Measurements from ENCODE around the gene DCHS2.

Gene DCHS2

GRCh38 chr4:154304679-154305078 lies 186.9 kb downstream of the DCHS2 start:
- H3K4me1 ChIP-seq (ENCODE audit: control insufficient read depth, insufficient read depth, low read length): no peaks in the 10 kb centered on the region
- H3K4me3 ChIP-seq (ENCODE audit: low read length): no peak overlapping the region
- no peaks in the 10 kb centered on the region for H3K36me3 ChIP-seq (ENCODE audit: control insufficient read depth, insufficient read depth, low read length)
- H3K9me3 ChIP-seq (ENCODE audit: control insufficient read depth, low read length): no peaks in the 10 kb centered on the region
- no peak overlapping the region for H3K9ac ChIP-seq (ENCODE audit: low read length)
- no peaks in the 10 kb centered on the region for H3K27me3 ChIP-seq (ENCODE audit: control insufficient read depth, insufficient read depth, low read length)

GRCh38 chr4:154294652-154295350 lies 196.8 kb downstream of the DCHS2 start:
- Histone ChIP-seq H3K9me3 (ENCODE audit: control insufficient read depth, low read length) (no peaks in the 10 kb centered on the region), H3K4me1 (ENCODE audit: control insufficient read depth, insufficient read depth, low read length) (no peaks in the 10 kb centered on the region)

DNA sequence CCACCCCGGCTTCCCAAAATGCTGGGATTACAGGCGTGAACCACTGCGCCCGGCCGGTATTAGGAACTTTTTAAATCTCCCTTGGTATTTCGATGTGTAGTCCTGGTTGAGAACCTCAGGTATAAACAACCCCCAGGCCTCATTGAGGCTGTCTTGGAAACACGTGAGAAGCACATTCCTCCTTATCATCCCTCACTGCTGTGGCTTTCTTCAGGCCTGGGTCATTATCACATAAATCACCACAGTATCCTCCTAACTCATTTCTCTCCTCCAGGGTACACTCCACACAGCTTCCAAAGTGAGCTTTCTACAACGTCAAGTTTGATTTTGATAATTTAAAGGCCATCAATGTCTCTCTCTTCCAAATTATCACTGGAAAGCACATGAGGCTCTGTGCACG lies 198.2 kb downstream of the DCHS2 start:
- no peaks in the 10 kb centered on the region for H3K27me3 ChIP-seq (ENCODE audit: control insufficient read depth, insufficient read depth, low read length)
- no peaks in the 10 kb centered on the region for H3K9me3 ChIP-seq (ENCODE audit: control insufficient read depth, low read length)
- H3K4me3 ChIP-seq (ENCODE audit: low read length): no peak overlapping the region
- H3K4me1 ChIP-seq (ENCODE audit: control insufficient read depth, insufficient read depth, low read length): no peaks in the 10 kb centered on the region
- H3K36me3 ChIP-seq (ENCODE audit: control insufficient read depth, insufficient read depth, low read length): no peaks in the 10 kb centered on the region
- no peak overlapping the region for H3K9ac ChIP-seq (ENCODE audit: low read length)

More at GRCh38 chr4:154294652-154295350, 196.8 kb downstream of the DCHS2 start:
- Histone ChIP-seq H3K36me3 (ENCODE audit: control insufficient read depth, insufficient read depth, low read length) (no peaks in the 10 kb centered on the region), H3K9ac (ENCODE audit: low read length) (no peak overlapping the region), H3K27me3 (ENCODE audit: control insufficient read depth, insufficient read depth, low read length) (no peaks in the 10 kb centered on the region), H3K4me3 (ENCODE audit: low read length) (no peak overlapping the region)

DNA sequence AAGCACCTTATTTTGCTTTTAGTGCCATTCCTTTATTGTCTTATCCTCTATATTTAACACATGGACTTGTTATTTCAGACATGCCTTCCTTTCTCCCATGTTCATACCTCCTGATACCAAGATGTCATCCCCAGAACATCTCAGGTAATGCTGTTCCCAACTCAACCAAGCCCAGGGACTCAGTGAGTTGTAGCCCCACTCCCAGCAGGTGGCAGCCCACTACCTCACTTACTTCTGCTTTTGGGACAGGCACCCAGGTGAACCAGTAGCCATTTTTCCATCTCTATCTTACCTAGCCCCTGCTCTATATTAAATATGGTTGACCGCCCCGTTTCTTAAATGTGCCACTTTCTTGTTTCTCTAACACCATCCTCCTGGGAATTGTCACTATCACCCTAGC lies 199.0 kb downstream of the DCHS2 start:
- H3K27me3 ChIP-seq (ENCODE audit: control insufficient read depth, insufficient read depth, low read length): no peaks in the 10 kb centered on the region
- H3K36me3 ChIP-seq (ENCODE audit: control insufficient read depth, insufficient read depth, low read length): no peaks in the 10 kb centered on the region
- H3K9me3 ChIP-seq (ENCODE audit: control insufficient read depth, low read length): no peaks in the 10 kb centered on the region
- no peak overlapping the region for H3K4me3 ChIP-seq (ENCODE audit: low read length)
- H3K9ac ChIP-seq (ENCODE audit: low read length): no peak overlapping the region
- no peaks in the 10 kb centered on the region for H3K4me1 ChIP-seq (ENCODE audit: control insufficient read depth, insufficient read depth, low read length)

DNA sequence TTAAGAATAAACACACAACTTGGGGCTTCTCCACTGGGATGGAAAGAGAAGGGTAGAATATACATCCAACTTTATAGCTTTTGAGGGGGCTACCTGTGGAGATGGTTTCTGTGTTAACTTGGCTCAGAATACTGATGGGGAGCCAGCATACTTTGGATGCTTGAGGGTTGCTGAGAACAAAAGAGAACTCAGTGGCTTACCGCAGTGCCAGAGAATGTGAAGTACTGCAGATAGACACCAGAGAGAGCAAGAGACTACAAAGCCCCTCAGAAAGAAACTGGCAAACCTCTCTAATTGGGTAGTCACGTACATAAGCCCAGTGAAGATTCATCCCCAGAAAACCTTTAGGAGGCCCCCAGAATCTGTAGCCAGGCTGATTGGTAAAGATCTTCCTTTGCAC lies 214.4 kb downstream of the DCHS2 start:
- no peaks in the 10 kb centered on the region for H3K9me3 ChIP-seq (ENCODE audit: control insufficient read depth, low read length)
- H3K9ac ChIP-seq (ENCODE audit: low read length): no peak overlapping the region
- no peaks in the 10 kb centered on the region for H3K27me3 ChIP-seq (ENCODE audit: control insufficient read depth, insufficient read depth, low read length)
- H3K4me1 ChIP-seq (ENCODE audit: control insufficient read depth, insufficient read depth, low read length): no peaks in the 10 kb centered on the region
- no peak overlapping the region for H3K4me3 ChIP-seq (ENCODE audit: low read length)
- no peaks in the 10 kb centered on the region for H3K36me3 ChIP-seq (ENCODE audit: control insufficient read depth, insufficient read depth, low read length)

- H3K36me3 ChIP-seq (ENCODE audit: control insufficient read depth, insufficient read depth, low read length): no peaks in the 10 kb centered on the region
- H3K9ac ChIP-seq (ENCODE audit: low read length): no peak overlapping the region
- H3K27me3 ChIP-seq (ENCODE audit: control insufficient read depth, insufficient read depth, low read length): no peaks in the 10 kb centered on the region
- H3K4me3 ChIP-seq (ENCODE audit: low read length): no peak overlapping the region
- no peaks in the 10 kb centered on the region for H3K4me1 ChIP-seq (ENCODE audit: control insufficient read depth, insufficient read depth, low read length)
- H3K9me3 ChIP-seq (ENCODE audit: control insufficient read depth, low read length): no peaks in the 10 kb centered on the region
Measured at GRCh38 chr4:154276496-154276895, 215.1 kb downstream of the DCHS2 start.

DNA sequence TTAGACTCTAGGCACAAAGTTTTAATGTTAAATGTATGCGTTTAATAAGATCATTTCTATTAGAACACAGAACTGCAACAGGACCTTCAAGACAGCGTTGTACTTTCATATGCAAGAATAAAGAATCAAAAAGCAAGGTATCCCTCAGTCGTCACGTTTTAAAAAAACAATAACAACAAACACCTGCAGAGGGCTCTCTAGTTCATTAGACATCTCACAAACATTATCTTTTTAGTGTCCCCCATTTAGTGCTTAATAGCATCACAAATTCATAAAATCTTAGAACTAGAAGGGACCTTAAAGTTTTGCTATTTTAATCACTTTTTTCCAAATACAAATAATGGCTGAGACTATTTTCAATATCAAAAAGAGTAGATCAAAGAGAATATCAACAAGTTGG lies 236.6 kb downstream of the DCHS2 start:
- Histone ChIP-seq H3K9ac (ENCODE audit: low read length) (no peak overlapping the region), H3K4me3 (ENCODE audit: low read length) (no peak overlapping the region), H3K4me1 (ENCODE audit: control insufficient read depth, insufficient read depth, low read length) (no peaks in the 10 kb centered on the region), H3K9me3 (ENCODE audit: control insufficient read depth, low read length) (no peaks in the 10 kb centered on the region), H3K27me3 (ENCODE audit: control insufficient read depth, insufficient read depth, low read length) (no peaks in the 10 kb centered on the region), H3K36me3 (ENCODE audit: control insufficient read depth, insufficient read depth, low read length) (no peaks in the 10 kb centered on the region)

DNA sequence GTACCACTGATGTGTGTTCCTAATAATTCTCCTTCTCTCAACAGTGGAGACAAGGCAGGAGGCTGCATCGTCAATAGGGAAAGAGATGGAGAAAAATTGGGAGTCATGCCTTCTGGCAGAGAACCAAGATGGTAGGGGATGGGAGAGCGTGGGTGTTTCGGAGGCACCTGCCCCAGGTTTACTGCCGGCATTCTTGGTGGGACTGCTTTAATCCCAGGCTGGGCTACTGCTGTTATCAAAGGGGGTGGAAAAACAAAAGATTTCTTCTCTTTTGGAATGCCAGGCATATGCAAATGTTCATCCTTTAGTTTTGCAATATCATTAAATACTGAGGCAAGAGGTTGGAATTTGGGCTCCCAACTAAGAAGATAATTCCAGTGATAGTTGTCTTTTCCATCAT lies 257.0 kb downstream of the DCHS2 start:
- Histone ChIP-seq H3K36me3 (ENCODE audit: control insufficient read depth, insufficient read depth, low read length) (no peaks in the 10 kb centered on the region), H3K4me1 (ENCODE audit: control insufficient read depth, insufficient read depth, low read length) (no peaks in the 10 kb centered on the region)

DNA sequence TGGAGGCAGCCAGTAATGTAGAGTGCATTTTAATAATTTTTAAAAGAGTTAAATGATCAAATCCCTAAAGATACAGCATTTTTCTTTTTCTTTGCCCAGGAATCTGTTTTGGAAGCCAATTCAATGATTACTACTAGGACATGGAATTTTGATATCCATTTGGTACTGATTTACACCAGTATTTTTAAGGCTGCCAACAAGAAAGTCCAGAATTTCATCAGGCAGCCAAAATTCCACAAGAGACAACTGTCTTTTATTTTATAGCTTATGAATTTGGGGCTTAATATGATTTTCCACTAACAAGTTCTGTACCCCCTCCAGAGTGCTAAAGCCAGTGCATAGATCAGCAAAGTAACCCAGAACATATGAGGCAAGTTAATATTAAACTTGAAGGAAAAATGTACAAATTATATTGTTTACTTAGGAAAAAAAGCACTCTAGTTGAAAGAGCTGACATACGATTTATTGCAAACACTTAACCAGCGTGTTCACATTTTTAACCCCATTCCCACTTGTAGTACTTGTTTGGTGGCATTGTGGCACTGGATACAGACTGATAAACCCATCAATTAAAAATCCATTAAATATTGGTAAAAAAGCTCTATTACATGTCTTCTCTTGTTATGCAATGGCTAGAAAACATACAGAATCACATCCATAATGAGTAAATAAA lies 259.7 kb downstream of the DCHS2 start:
- Histone ChIP-seq H3K4me3 (ENCODE audit: low read length) (no peak overlapping the region), H3K9me3 (ENCODE audit: control insufficient read depth, low read length) (no peaks in the 10 kb centered on the region), H3K27me3 (ENCODE audit: control insufficient read depth, insufficient read depth, low read length) (no peaks in the 10 kb centered on the region), H3K9ac (ENCODE audit: low read length) (no peak overlapping the region), H3K4me1 (ENCODE audit: control insufficient read depth, insufficient read depth, low read length) (no peaks in the 10 kb centered on the region), H3K36me3 (ENCODE audit: control insufficient read depth, insufficient read depth, low read length) (no peaks in the 10 kb centered on the region)

More for the DNA sequence above, 257.0 kb downstream of the DCHS2 start:
- H3K9ac ChIP-seq (ENCODE audit: low read length): no peak overlapping the region
- H3K27me3 ChIP-seq (ENCODE audit: control insufficient read depth, insufficient read depth, low read length): no peaks in the 10 kb centered on the region
- H3K4me3 ChIP-seq (ENCODE audit: low read length): no peak overlapping the region
- no peaks in the 10 kb centered on the region for H3K9me3 ChIP-seq (ENCODE audit: control insufficient read depth, low read length)

DNA sequence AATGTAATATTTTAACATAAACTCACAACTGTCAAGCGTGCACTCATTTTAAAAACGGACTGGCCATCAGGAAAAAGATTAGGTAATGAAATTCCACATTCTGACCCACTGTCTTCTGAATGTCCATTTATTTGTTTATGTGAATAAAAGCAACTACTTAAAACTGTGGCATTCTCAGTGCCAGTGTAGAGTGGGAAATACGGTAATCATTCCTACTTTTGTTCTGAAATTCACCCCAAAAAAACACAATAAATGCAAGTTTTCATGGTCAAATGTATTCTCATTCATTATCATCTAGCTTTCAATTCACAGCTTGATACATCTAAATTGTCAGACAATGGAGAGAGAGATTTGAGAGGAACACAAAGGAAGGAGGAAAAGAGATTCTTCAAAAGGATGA lies 260.9 kb downstream of the DCHS2 start:
- Histone ChIP-seq H3K9me3 (ENCODE audit: control insufficient read depth, low read length) (no peaks in the 10 kb centered on the region), H3K27me3 (ENCODE audit: control insufficient read depth, insufficient read depth, low read length) (no peaks in the 10 kb centered on the region), H3K9ac (ENCODE audit: low read length) (no peak overlapping the region), H3K4me1 (ENCODE audit: control insufficient read depth, insufficient read depth, low read length) (no peaks in the 10 kb centered on the region), H3K4me3 (ENCODE audit: low read length) (no peak overlapping the region), H3K36me3 (ENCODE audit: control insufficient read depth, insufficient read depth, low read length) (no peaks in the 10 kb centered on the region)

GRCh38 chr4:154230091-154230490 lies 261.5 kb downstream of the DCHS2 start:
- H3K9me3 ChIP-seq (ENCODE audit: control insufficient read depth, low read length): no peaks in the 10 kb centered on the region
- H3K4me1 ChIP-seq (ENCODE audit: control insufficient read depth, insufficient read depth, low read length): no peaks in the 10 kb centered on the region
- H3K4me3 ChIP-seq (ENCODE audit: low read length): no peak overlapping the region
- no peaks in the 10 kb centered on the region for H3K36me3 ChIP-seq (ENCODE audit: control insufficient read depth, insufficient read depth, low read length)
- no peak overlapping the region for H3K9ac ChIP-seq (ENCODE audit: low read length)
- H3K27me3 ChIP-seq (ENCODE audit: control insufficient read depth, insufficient read depth, low read length): no peaks in the 10 kb centered on the region

- Histone ChIP-seq H3K27me3 (ENCODE audit: control insufficient read depth, insufficient read depth, low read length) (no peaks in the 10 kb centered on the region), H3K9me3 (ENCODE audit: control insufficient read depth, low read length) (no peaks in the 10 kb centered on the region), H3K36me3 (ENCODE audit: control insufficient read depth, insufficient read depth, low read length) (no peaks in the 10 kb centered on the region), H3K4me3 (ENCODE audit: low read length) (no peak overlapping the region), H3K9ac (ENCODE audit: low read length) (no peak overlapping the region), H3K4me1 (ENCODE audit: control insufficient read depth, insufficient read depth, low read length) (no peaks in the 10 kb centered on the region)
Measured at GRCh38 chr4:154222875-154223274, 268.7 kb downstream of the DCHS2 start.

Data from mucosa of stomach (tissue), 1 donor.